T47D (cell line): ENCODE results near the gene NDST1.

Source experiments
- DNase-seq, 2 experiments: peaks; one replicate each; pipeline versions ENCODE4 v3.0.0 to v3.0.0-alpha.2; 2011 to 2012; ENCODE audit warnings: low read depth in 1 of 2, low spot score in 1 of 2
- JUND ChIP-seq: IDR thresholded peaks from 2 replicates; pipeline ENCODE4 v1.6.1; 2012; ENCODE audit warnings: low read depth
- in situ Hi-C: cut with HindIII; loops from 2 replicates; pipeline ENCODE4 v1.10.0; 2016; ENCODE audit warnings: low sequenced_read_pairs, low pct_unique_long_range_greater_than_20kb

NDST1 gene

GRCh38 chr5:150590979-150591695, 83.2 kb downstream of the NDST1 start:
- in situ Hi-C loops, result no loop called here
- DNase-seq, result no peak
- no peak for TF ChIP-seq JUND

GRCh38 chr5:150593593-150593992, 85.7 kb downstream of the NDST1 start:
- in situ Hi-C loops, result no loop called here
- no peak for TF ChIP-seq JUND
- no peak for DNase-seq

GRCh38 chr5:150593996-150594395, 86.1 kb downstream of the NDST1 start:
- no peak for DNase-seq
- no peak for TF ChIP-seq JUND
- in situ Hi-C loops, result no loop called here

- in situ Hi-C loops, result no loop called here
- no peak for TF ChIP-seq JUND
- DNase-seq, result no peak
These were observed 87.6 kb downstream of the NDST1 start for GRCh38 chr5:150595466-150596031.

- in situ Hi-C loops, result no loop called here
- no peak for TF ChIP-seq JUND
- DNase-seq, result no peak
These were observed 88.4 kb downstream of the NDST1 start for GRCh38 chr5:150596313-150596712.

- no peak for TF ChIP-seq JUND
These were observed 88.9 kb downstream of the NDST1 start for GRCh38 chr5:150596826-150597225.

GRCh38 chr5:150598006-150598405, 90.1 kb downstream of the NDST1 start:
- TF ChIP-seq JUND, result no peak
- DNase-seq, result no peak
- in situ Hi-C loops, result no loop called here

More at GRCh38 chr5:150596826-150597225, 88.9 kb downstream of the NDST1 start:
- DNase-seq, result no peak
- in situ Hi-C loops, result no loop called here

- in situ Hi-C loops, result no loop called here
- TF ChIP-seq JUND, result no peak
- DNase-seq, result no peak
These were observed 90.9 kb downstream of the NDST1 start for GRCh38 chr5:150598821-150599273.

GRCh38 chr5:150599281-150599680, 91.3 kb downstream of the NDST1 start:
- in situ Hi-C loops, result no loop called here
- no peak for DNase-seq

GRCh38 chr5:150599917-150600511, 92.1 kb downstream of the NDST1 start:
- DNase-seq, result no peak
- TF ChIP-seq JUND, result no peak
- in situ Hi-C loops, result no loop called here

More at GRCh38 chr5:150599281-150599680, 91.3 kb downstream of the NDST1 start:
- no peak for TF ChIP-seq JUND

GRCh38 chr5:150600616-150601490, 92.9 kb downstream of the NDST1 start:
- DNase-seq, result no peak
- in situ Hi-C loops, result no loop called here
- TF ChIP-seq JUND, result no peak

GRCh38 chr5:150601491-150602345, 93.8 kb downstream of the NDST1 start:
- no peak for TF ChIP-seq JUND
- DNase-seq, result no peak
- in situ Hi-C loops, result no loop called here
